Caki2 (cell line): ENCODE data around the gene RCAN3. TPM values are rescaled to one million over a fixed set of nuclear protein-coding genes. Genes with fewer than 3 reads are reported as not detected.
"Not testable (repeated sequence)": the region's sequence is repeated elsewhere in the genome, so short reads cannot be mapped to it uniquely, and the experiment has no call there.

Experiments
- DNase-seq: peaks from one replicate; pipeline ENCODE4 v3.0.0-alpha.2; 2015; ENCODE audit warnings: low read depth
- in situ Hi-C: cut with HindIII; loops from 2 replicates; pipeline ENCODE4 v1.10.0; 2016; ENCODE audit warnings: low sequenced_read_pairs, low pct_unique_long_range_greater_than_20kb, mixed read lengths
- total RNA-seq: library from RNA; depleted of rRNA; stranded (reverse); fragments of >200 nt; shearing (Covaris generic); gene quantifications from 2 replicates; pipeline ENCODE4 v1.2.3, GENCODE V29; 2014; ENCODE audit warnings: low replicate concordance; rRNA removed

The RCAN3 gene
- 4.0 and 13.7 TPM in 2 replicates for total RNA-seq

DNA sequence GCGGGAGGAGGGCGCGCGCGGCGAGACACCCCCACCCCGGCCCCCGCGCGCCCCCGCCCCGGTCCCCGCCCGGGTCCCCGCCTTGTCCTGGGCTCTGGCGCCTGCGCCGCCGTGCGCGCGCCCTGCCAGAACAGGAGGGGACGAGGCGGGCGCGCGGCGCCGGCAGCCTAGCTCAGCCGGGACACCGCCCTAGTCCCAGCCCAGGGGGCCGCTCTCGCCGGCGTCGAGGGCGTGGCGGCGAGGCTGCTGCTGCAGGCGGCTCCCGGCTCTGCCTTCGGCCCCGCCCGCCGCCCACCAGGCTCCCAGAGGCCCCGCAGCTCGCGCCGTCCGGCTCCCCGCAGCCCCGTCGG lies at the start of gene RCAN3:
Gene RCAN3, plus strand, starts transcription at position 128 of the 350 bp plus-strand sequence. CDS start 11,537 bp downstream, outside the sequence.
- peak; percentile 75 for DNase-seq
- in situ Hi-C loops: no loop called here

DNA sequence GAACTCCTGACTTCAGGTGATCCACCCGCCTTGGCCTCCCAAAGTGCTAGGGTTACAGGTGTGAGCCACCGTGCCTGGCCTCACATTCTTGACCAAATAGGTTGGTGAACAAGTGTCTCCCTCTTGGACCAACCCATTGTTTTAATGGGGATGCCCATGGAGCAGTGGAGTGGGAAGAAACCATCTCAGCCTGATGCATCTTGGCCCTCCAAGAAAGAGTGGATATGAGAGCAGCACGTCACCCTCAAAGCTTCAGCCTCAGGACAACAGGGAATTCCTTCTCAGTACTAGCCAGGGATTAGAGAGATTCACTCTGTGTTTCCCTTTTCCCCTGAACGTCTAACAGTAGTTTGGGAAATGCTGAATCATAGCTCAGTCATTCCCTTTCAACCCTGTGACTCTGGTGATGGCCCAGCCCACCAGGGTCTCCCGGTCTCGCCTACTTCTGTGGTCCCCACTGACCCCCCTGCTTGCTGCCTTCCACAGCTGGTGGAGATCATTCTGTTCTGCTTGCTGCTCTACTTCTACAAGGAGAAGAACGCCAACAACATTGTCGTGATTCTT lies 49.6 kb upstream of the RCAN3 start:
- DNase-seq: no peak
- in situ Hi-C loops: no loop called here

DNA sequence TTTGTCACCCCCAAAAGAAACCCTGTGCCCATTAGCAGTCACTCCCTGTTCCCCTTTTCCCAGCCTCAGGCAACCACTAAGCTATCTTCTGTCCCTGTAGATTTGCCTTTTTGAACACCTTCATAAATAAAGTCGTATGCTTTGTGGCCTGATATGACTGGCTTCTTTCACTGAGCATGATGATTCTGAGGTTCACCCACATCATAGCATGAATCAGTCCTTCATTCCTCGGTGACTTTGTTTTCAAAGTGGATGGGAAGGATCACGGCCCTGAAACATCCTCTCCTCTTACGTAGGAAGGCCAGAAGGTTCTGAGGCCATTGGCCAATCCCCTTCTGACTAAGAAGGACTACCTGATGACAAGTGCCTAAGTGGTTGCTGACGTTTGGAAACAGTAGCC lies 48.0 kb upstream of the RCAN3 start:
- in situ Hi-C loops: no loop called here
- DNase-seq: no peak

DNA sequence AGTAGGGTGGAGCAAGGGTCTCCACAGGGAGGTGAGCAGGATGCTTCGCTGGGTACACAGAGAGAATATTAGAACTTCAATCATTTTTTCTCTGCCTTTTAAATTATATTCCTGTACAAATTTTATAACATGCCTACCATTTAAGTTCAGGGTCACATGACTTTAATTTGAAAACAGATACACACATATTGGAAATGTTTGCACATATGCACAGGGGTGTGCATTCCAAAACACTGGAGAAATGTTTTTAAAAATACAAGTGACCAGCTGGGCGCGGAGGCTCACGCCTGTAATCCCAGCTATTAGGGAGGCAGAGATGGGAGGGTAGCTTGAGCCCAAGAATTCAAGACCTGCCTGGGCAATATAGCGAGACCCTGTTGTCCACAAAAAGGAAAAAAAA lies 47.4 kb upstream of the RCAN3 start:
- in situ Hi-C loops: no loop called here
- DNase-seq: no peak

DNA sequence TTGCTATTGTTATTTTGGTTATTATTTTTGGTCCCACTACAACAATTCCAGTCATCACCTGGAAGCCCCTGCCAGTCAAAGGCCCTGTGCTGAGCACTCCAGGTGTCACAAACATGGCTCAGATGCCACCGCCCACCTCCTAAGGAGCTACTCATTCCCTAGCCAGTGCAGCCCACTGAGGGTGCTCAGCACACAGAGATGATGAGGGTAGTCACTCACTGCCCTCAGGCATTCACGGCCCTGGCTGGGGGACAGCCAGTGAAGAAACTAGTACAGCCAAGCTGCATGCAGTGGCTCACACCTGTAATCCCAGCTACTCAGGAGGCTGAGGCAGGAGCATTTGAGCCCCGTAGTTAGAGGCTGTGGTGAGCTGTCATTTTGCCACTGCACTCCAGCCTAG lies 44.8 kb upstream of the RCAN3 start:
- no peak for DNase-seq
- in situ Hi-C loops: no loop called here

DNA sequence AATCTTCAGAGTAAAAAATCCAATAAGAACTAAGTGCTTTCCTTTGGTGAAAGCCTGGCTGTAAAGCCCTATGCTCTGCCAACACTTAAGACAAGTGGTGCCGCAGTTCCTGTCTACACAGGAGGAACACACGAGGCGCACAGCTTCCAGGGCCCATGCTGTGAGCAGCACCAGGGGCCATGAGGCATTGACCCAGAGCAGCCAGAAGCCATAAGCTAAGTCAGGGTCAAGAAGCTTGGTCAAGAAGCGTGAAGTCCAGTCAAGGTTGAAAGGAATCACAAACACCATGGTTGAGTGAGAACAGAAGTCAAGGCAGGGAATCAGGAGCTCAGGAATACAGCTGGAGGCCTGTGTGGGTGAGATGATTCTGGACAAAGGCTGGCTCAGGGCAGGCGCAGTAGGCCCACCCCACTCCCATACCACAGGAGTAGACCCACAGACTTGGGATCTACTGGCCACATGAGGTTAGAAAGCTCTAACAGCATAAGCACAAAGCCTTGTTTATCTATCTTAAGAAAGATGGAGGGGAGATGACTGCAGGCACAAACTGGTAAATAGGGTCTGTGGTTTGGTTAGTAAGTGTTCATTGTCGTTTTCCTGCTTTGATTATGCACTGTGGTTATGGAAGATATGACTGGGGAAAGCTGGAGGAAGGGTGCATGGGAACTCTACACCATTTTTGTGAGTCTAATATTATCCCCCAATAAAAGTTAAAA lies 42.9 kb upstream of the RCAN3 start:
- peak; percentile 86 for DNase-seq
- in situ Hi-C loops: no loop called here

DNA sequence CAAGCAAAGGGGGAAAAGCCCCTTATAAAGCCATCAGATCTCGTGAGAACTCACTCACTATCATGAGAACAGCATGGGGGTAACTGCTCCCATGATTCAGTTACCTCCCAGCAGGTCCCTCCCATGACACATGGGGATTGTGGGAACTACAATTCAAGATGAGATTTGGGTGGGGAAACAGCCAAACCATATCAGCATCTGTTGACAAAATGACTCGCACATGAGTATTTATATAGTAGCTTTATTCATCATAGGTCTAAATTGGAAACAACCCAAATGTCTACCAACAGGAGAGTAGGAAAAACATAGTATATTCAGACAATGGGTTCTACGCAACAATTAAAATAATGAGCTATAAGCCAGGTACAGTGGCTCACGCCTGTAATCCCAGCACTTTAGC lies 40.5 kb upstream of the RCAN3 start:
- peak; percentile 36 for DNase-seq

DNA sequence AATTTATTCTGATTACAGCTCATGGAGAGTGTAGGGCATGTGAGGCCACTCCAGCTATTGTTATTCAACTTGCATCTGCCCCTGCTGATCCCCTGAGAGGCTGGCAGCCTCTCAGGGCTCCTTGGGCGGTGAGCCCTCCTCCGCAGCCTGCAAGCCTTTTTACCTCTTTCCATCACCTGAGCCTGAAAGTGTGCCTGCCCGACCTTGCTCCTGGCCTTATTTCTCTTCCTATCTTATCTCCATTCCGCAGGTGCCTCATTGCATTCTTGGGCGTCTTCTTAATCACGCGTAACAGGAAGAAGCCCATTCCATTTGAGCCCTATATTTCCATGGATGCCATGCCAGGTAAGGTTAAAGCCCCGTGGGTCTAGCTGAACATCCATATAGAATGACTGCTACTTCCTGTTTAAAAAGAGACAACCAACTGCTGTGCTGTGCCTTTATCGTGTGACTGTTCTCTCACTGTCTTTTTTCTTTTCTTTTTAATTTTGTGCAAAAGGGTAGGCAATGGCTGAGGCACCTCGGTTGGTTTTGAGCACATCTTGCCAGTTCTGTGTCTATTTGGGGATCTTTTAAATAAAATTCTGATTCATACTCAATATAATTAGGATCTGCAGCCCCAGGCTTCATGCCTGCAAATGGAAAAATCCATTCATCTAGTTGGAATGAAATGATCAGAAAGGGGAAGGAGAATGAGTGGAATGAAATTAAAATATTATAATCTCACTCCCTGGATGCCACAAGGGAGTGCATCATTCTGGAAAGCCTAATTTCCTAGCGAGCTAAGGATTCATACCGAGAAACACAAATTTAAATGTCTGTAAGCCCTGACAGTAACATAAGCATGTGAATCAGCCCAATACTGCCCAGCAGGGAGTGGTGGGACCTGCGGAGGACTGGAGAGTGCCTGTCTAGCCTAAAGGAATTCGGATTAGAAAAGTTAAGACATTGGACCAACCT lies 38.6 kb upstream of the RCAN3 start:
- in situ Hi-C loops: no loop called here

More for the DNA sequence above, 40.5 kb upstream of the RCAN3 start:
- in situ Hi-C loops: not testable (repeated sequence)

DNA sequence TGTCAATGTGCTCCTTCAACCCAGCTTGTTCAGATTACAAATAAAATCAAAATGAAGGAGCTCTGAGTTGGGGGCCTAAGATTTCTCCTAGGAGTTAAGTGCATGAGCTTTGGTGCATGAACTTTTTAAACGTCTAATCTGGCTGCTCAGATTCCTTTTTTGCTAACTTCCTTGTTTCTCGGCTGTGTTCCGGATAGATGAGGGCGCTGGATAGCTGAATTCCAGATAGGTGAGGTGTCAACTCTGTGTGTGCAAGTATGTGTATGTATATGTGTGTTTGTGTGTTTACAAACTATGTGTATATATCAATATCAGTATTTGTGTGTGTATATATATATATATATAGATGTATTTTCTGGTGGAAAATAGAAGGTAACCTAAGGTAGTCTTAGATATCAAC lies 37.5 kb upstream of the RCAN3 start:
- no peak for DNase-seq
- in situ Hi-C loops: no loop called here

More for the DNA sequence above, 38.6 kb upstream of the RCAN3 start:
- DNase-seq: no peak

DNA sequence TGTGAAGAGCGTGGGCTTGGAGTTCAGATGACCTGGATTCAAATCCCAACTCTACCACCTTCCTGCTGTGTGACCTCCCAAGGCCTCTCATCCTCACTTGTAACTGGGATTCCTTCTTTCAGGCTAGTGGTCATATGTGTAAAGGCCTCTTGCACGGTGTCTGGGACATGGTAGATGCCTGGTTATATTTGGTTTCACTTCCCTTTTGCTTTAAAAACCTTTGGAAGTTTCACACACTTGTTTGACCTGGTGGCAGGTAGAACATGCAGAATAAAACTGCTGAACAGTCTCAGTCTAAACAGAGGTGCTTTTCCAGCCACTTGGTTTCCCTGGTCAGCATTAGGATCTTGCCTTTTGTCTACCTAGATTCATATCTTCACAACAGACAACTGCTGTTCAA lies 37.0 kb upstream of the RCAN3 start:
- no peak for DNase-seq
- in situ Hi-C loops: no loop called here

DNA sequence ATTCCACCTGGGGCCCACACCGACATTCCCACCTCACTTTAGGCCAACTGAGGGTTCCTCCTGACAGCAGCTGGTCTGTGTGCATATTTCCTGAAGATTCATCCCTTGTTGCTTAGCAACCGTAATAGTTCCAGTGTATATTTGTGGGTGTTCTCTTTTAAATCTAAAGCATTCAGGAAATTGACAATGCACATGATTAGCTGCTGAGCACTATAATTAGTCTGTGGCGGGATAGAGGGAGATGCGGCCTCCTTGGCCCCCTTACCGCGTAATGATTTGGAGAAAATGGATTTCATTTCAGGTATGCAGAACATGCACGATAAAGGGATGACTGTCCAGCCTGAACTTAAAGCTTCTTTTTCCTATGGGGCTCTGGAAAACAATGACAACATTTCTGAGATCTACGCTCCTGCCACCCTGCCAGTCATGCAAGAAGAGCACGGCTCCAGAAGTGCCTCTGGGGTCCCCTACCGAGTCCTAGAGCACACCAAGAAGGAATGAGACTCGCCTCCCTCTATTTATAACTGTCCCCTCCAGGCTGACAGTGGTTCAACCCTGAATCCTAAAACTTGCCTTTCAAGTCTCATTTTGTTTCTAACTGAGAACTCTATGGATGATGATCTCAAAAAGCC lies 33.8 kb upstream of the RCAN3 start:
- in situ Hi-C loops: no loop called here
- no peak for DNase-seq

DNA sequence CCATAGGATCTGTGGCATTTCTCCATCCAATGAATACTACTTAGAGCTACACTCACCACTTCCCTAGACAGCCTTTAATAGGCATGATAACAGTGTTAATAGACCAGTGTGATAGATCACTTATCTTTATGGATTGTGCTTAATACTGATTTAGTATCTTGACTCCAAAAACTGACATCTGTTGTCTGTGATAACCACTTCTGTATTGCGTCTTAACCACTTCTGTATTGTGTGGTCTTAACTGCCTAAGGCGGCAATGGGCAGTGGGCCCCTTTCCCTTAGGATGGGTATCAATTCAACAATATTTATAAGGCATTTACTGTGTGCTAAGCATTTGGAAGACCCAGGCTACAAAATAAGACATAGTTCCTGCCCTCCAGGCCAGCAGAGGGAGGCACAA lies 32.0 kb upstream of the RCAN3 start:
- in situ Hi-C loops: no loop called here
- DNase-seq: no peak

DNA sequence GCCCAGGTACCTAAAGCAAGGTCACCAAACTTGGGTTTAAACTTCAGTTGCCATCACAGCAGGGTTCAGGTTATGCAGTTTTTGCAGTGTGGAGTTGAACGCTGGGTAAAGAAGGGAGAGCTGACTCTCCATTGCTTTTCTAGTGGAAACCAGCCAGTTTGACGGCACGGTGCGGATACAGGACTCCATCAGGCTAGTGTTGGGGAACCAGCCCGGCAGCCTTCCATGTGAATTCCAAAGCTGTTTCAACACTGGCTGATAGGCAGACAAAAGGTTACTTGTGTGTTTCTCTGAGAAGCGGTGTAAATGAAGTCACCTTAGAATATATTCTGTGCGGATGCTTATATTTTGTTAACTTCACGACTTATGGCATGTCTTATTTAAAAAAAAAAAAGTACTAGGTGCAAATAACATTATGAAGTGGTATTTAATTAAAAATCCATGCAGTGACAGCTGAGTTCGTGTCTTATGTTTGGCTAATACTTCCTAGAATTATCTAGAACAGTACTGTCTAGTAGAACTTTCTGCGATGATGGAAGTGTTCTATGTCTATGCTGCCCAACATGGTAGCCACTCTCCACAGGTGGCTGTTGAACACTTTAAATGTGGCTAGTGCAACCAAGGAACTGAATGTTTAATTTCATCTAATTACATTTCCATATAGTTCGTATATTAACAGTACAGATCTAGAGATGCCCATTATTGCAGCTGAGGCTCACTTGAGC lies 29.9 kb upstream of the RCAN3 start:
- in situ Hi-C loops: no loop called here
- DNase-seq: no peak

DNA sequence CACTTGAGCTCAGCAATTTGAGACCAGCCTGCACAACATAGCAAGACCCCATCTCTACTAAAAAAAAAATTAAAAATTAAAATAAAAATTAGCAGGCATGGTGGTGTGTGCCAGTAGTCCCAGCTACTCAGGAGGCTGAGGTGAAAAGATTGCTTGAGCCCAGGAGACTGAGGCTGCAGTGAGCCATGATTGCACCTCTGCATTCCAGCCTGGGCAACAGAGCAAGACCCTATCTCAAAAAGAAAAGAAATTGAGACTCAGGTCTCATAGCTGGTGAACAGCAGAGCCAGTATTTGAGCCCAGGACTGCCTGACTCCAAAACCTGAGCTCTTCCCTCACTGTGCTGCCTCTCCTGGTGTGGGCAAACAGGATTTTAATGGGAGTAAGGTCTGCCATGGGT lies 28.4 kb upstream of the RCAN3 start:
- DNase-seq: no peak
- in situ Hi-C loops: no loop called here

DNA sequence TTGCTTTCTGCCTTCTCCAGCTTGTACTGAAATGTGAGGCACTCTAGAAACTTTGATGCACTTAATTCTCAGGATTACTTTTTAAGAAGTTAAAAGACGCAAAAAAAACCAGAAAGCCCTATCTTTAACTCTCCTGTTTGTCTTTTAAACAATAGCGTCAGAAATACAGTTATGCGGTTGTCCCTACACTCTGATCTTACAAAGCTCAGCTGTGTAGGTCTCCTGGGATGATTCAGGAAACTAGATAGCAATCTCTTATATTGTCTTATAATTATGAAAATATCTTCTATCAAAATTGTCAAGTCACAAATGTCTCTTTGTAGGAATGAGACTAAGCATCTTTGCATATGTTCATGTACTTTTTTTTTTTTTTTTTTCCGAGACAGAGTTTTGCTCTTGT lies 26.9 kb upstream of the RCAN3 start:
- in situ Hi-C loops: no loop called here
- no peak for DNase-seq

DNA sequence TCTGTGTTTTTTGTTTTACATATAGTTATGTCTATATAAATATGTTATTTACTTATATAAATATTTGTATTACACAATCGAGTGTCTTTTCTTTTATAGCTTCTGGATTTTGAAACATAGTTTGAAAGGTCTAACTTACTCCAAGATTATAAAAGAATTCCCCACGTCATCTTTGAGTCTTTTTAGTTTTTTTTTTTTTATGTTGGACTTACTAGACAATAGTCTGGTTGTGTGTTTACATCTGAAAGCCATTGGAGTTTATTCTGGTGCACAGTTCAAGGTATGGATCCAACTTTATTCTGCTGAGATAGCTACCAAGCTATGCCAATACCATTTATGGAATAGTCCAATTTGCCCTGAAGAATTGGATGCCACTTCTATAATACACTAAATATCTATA lies 26.1 kb upstream of the RCAN3 start:
- no peak for DNase-seq
- in situ Hi-C loops: no loop called here

DNA sequence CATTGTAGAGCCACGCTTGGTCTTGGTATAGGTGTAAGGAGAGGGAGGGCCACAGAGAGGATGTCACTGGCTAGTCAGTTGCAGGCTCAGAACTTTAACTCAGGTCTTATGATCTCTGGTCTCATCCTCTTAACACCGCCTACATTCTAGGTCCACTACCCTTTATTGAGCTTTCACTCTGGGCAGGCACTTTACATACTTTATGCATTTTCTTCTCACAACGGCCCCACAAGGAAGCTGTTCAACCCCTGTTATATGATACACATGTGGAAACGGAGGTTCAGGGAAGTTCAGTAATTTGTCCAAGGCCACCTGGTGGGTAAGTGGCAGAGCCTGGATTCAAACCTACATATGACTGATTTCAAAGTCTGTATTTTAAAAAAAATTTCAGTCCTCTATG lies 25.3 kb upstream of the RCAN3 start:
- in situ Hi-C loops: no loop called here

DNA sequence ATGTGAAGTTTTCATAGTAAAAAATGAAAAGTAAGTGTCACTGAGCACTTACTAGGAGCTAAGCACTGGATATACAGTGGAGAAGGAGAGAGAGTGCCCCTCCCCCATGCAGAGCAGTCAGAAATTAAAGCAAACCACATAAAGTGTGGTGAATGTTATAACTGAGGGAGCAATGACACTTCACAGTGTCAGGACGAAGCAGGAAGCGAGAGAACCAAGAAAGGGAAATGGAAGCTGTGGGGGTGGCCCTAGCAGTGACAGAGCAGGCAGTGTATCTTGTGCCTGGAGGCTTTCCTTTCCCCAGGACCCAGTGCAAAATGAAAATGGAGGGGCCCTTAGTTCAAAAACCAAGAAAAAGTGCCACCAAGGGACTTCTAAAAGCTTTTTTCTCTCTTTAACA lies 21.5 kb upstream of the RCAN3 start:
- in situ Hi-C loops: no loop called here
- DNase-seq: no peak

More for the DNA sequence above, 25.3 kb upstream of the RCAN3 start:
- no peak for DNase-seq
